HepG2 (cell line): ENCODE results near the gene EIF1AD. TPM values are rescaled to one million over a fixed set of nuclear protein-coding genes. Genes with fewer than 3 reads are reported as not detected.
A peak's percentile ranks its signal among the peaks of the same experiment; 100 is the strongest.

Source experiments
- AHR ChIP-seq: IDR thresholded peaks from 2 replicates; pipeline ENCODE4 v1.6.1; 2018; ENCODE audit warnings: missing genetic modification reagents, missing compliant biosample characterization
- ATAD3A ChIP-seq: sonication (generic); formaldehyde crosslinking; IDR thresholded peaks from 2 replicates; pipeline ENCODE4 v1.4.0; 2020; ENCODE audit warnings: missing genetic modification reagents
- FOXJ3 ChIP-seq: sonication (generic); formaldehyde crosslinking; IDR thresholded peaks from 2 replicates; pipeline ENCODE4 v1.4.0; 2020; ENCODE audit warnings: missing genetic modification reagents, mild to moderate bottlenecking, borderline replicate concordance
- HNRNPL ChIP-seq: fragments of 200-400 bp; formaldehyde crosslinking; IDR thresholded peaks from 2 replicates; pipeline ENCODE4 v1.6.1; 2017; ENCODE audit warnings: mild to moderate bottlenecking, low read depth, low read length
- MAFF ChIP-seq: IDR thresholded peaks from 2 replicates; pipeline ENCODE4 v1.6.1; 2011; ENCODE audit warnings: low read depth, low read length, improper control_type of control experiment
- MED1 ChIP-seq: sonication (generic); formaldehyde crosslinking; IDR thresholded peaks from 2 replicates; pipeline ENCODE4 v1.4.0; 2020; ENCODE audit warnings: missing genetic modification reagents
- PCBP1 ChIP-seq: fragments of 200-400 bp; formaldehyde crosslinking; IDR thresholded peaks from 2 replicates; pipeline ENCODE4 v1.6.1; 2017; ENCODE audit warnings: mild to moderate bottlenecking, low read depth, low read length, borderline replicate concordance
- PITX1 ChIP-seq: sonication (generic); formaldehyde crosslinking; IDR thresholded peaks from 2 replicates; pipeline ENCODE4 v1.5.1; 2020; ENCODE audit warnings: mild to moderate bottlenecking, missing genetic modification reagents
- POLR2A ChIP-seq, 2 experiments: IDR thresholded peaks; 2 replicates each; pipeline ENCODE4 v1.6.1; 2011; ENCODE audit warnings: low read depth in 2 of 2, low read length in 2 of 2, mild to moderate bottlenecking in 1 of 2, moderate library complexity in 1 of 2; ENCODE audit not compliant: insufficient read depth in 1 of 2
- RXRA ChIP-seq: sonication (generic); formaldehyde crosslinking; IDR thresholded peaks from 2 replicates; pipeline ENCODE4 v1.5.1; 2020; ENCODE audit warnings: missing genetic modification reagents
- SIN3A ChIP-seq: IDR thresholded peaks from 2 replicates; pipeline ENCODE4 v1.6.1; 2011; ENCODE audit warnings: low read depth, mild to moderate bottlenecking, control low read depth, low read length, borderline replicate concordance
- YEATS4 ChIP-seq: sonication (generic); formaldehyde crosslinking; IDR thresholded peaks from 2 replicates; pipeline ENCODE4 v1.4.0; 2020; ENCODE audit warnings: missing genetic modification reagents, borderline replicate concordance
- ZFAT ChIP-seq: sonication (generic); formaldehyde crosslinking; conservative IDR thresholded peaks from 2 replicates; pipeline ENCODE4 v1.8.1; 2023; ENCODE audit warnings: missing genetic modification reagents, inconsistent platforms
- ZFP36L1 ChIP-seq: sonication (generic); formaldehyde crosslinking; IDR thresholded peaks from 2 replicates; pipeline ENCODE4 v1.8.0; 2022; ENCODE audit warnings: mild to moderate bottlenecking, missing genetic modification reagents, moderate library complexity
- ZMYM4 ChIP-seq: sonication (generic); formaldehyde crosslinking; IDR thresholded peaks from 2 replicates; pipeline ENCODE4 v1.8.1; 2023; ENCODE audit warnings: mild to moderate bottlenecking, missing genetic modification reagents
- ZNF383 ChIP-seq: sonication (generic); formaldehyde crosslinking; IDR thresholded peaks from 2 replicates; pipeline ENCODE4 v1.4.0; 2020; ENCODE audit warnings: missing genetic modification reagents, mild to moderate bottlenecking, borderline replicate concordance
- ZNF556 ChIP-seq: sonication (generic); formaldehyde crosslinking; IDR thresholded peaks from 2 replicates; pipeline ENCODE4 v1.4.0; 2020; ENCODE audit warnings: mild to moderate bottlenecking, missing genetic modification reagents, borderline replicate concordance
- ZNF749 ChIP-seq: sonication (generic); formaldehyde crosslinking; IDR thresholded peaks from 2 replicates; pipeline ENCODE4 v1.8.0; 2022; ENCODE audit warnings: mild to moderate bottlenecking, missing genetic modification reagents, moderate library complexity, borderline replicate concordance
- ZNF788 ChIP-seq: sonication (generic); formaldehyde crosslinking; IDR thresholded peaks from 2 replicates; pipeline ENCODE4 v1.5.0; 2020; ENCODE audit warnings: mild to moderate bottlenecking, missing genetic modification reagents, borderline replicate concordance
- polyA plus RNA-seq, 8 experiments: library from polyadenylated mRNA; depleted of rRNA in 3 of 8; stranded (reverse) in 7 of 8; unstranded in 1 of 8; fragments of >200 nt; fragmentation: Illumina TruSeq in 4 of 8; extraction: Trizol in 4 of 8; gene quantifications; 2 replicates each; pipeline versions ENCODE4 v1.2.1 to v1.2.3, GENCODE V29; 2011 to 2016; ENCODE audit warnings: low read depth in 4 of 8, missing spikeins in 1 of 8, mixed read lengths in 1 of 8; ENCODE audit not compliant: insufficient read depth in 1 of 8
- total RNA-seq, 5 experiments: library from RNA; depleted of rRNA; stranded (reverse); fragments of >200 nt; fragmentation: Illumina TruSeq; extraction: Trizol; gene quantifications; 2 replicates each; pipeline ENCODE4 v1.2.3, GENCODE V29; 2016; ENCODE audit warnings: low read depth in 1 of 5
- TF ChIP-seq, protein P1 (sequence below): sonication (generic); formaldehyde crosslinking; conservative IDR thresholded peaks from 2 replicates; pipeline ENCODE4 v1.4.0; 2020; ENCODE audit warnings: missing genetic modification reagents
- TF ChIP-seq, protein P2 (sequence below): sonication (generic); formaldehyde crosslinking; IDR thresholded peaks from 2 replicates; pipeline ENCODE4 v1.8.0; 2022; ENCODE audit warnings: missing genetic modification reagents, low read depth, mild to moderate bottlenecking, borderline replicate concordance
- TF ChIP-seq, protein P3 (sequence below): sonication (generic); formaldehyde crosslinking; IDR thresholded peaks from 2 replicates; pipeline ENCODE4 v1.5.1; 2020; ENCODE audit warnings: missing genetic modification reagents, mild to moderate bottlenecking, borderline replicate concordance
- TF ChIP-seq, protein P4 (sequence below): sonication (generic); formaldehyde crosslinking; IDR thresholded peaks from 2 replicates; pipeline ENCODE4 v1.4.0; 2020; ENCODE audit warnings: mild to moderate bottlenecking, missing genetic modification reagents
- TF ChIP-seq, protein P5 (sequence below): sonication (generic); formaldehyde crosslinking; IDR thresholded peaks from 2 replicates; pipeline ENCODE4 v1.8.0; 2022; ENCODE audit warnings: mild to moderate bottlenecking, missing genetic modification reagents
- TF ChIP-seq, protein P6 (sequence below), 2 experiments: fragments of 450-650 bp in 1 of 2; sonication (generic) in 1 of 2; formaldehyde crosslinking; IDR thresholded peaks; 2 replicates each; pipeline versions ENCODE4 v1.5.0 to v1.8.0; 2020 to 2022; ENCODE audit warnings: mild to moderate bottlenecking in 1 of 2, missing genetic modification reagents in 1 of 2

The EIF1AD gene
- total and polyA plus RNA-seq, 2 of the 13 experiments (the other 11 are each of a cell fraction or from before 2014, with no cell fraction given): 18.2 to 30.8 TPM

DNA sequence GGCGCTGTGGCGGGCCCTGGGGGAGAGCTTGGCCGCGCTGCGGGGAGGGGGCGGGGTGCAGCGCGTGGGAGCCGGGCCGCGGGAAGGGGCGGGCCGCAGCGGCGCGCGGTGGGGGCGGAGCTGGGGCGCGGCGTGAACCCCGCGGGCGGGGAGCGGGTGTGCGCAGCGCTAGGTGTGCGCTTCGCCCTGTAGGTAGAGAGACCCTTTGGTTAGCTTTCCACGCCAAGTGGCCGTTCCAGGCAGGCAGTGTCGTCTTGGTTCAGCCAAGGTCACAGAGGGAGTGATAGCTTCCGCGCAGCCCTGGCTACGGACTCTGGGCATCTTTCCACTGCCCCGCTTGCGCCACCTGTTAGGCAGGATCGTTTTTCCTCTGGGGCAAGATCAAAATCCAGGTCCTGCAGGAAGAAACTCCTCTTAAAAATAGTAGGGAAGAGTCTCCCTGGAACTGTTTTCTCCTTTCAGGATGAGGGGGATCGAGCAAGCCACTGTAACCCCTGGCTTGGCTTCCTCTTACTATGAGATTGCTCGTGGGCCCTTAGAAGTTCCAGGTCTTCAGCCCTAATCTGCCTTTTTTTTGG lies 780 bp upstream of the EIF1AD start (continued):
- TF ChIP-seq, protein P1, sequence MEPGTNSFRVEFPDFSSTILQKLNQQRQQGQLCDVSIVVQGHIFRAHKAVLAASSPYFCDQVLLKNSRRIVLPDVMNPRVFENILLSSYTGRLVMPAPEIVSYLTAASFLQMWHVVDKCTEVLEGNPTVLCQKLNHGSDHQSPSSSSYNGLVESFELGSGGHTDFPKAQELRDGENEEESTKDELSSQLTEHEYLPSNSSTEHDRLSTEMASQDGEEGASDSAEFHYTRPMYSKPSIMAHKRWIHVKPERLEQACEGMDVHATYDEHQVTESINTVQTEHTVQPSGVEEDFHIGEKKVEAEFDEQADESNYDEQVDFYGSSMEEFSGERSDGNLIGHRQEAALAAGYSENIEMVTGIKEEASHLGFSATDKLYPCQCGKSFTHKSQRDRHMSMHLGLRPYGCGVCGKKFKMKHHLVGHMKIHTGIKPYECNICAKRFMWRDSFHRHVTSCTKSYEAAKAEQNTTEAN (CRISPR knock-in tag): no peak
- TF ChIP-seq ZMYM4: no peak
- TF ChIP-seq, protein P2, sequence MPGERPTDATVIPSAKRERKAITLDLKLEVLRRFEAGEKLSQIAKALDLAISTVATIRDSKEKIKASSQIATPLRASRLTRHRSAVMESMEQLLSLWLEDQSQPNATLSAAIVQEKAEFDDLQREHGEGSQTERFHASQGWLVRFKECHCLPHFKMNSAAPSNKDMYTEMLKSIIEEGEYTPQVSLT: no peak
- no peak for TF ChIP-seq AHR (CRISPR knock-in tag)
- peak; percentile 14; the same call in 1 of the 2 replicates for TF ChIP-seq SIN3A
- no peak for TF ChIP-seq ZFAT (CRISPR knock-in tag)
- no peak for TF ChIP-seq RXRA
- TF ChIP-seq ZNF788: 0 out of 2 replicates have a peak, but pooled peaks have one; percentile 41
- TF ChIP-seq ZFP36L1 (CRISPR knock-in tag): no peak
- TF ChIP-seq PITX1 (CRISPR knock-in tag): no peak
- peak in 1 of 2 experiments; percentile 76; a peak in 3 of 4 replicates for TF ChIP-seq POLR2A (IDR thresholded peaks at IDR 0.05; ENCODE audit: insufficient read depth in 1 of 2, low read depth in 2 of 2, low read length in 2 of 2)
- TF ChIP-seq ATAD3A: no peak
- TF ChIP-seq YEATS4 (CRISPR knock-in tag): no peak
- no peak for TF ChIP-seq HNRNPL
- no peak for TF ChIP-seq PCBP1
- TF ChIP-seq, protein P3, sequence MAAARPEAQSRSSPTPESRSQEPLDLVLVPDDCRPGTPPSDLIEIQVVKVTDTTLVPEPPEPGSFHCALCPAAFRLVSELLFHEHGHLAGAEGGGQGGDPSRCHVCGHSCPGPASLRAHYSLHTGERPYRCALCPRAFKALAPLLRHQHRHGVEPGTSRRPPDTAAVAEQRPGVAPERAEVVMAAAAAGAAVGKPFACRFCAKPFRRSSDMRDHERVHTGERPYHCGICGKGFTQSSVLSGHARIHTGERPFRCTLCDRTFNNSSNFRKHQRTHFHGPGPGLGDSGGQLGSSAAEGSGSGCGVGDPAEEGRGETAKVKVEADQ (CRISPR knock-in tag): no peak
- no peak for TF ChIP-seq ZNF556
- no peak for TF ChIP-seq ZNF383
- TF ChIP-seq, protein P4, sequence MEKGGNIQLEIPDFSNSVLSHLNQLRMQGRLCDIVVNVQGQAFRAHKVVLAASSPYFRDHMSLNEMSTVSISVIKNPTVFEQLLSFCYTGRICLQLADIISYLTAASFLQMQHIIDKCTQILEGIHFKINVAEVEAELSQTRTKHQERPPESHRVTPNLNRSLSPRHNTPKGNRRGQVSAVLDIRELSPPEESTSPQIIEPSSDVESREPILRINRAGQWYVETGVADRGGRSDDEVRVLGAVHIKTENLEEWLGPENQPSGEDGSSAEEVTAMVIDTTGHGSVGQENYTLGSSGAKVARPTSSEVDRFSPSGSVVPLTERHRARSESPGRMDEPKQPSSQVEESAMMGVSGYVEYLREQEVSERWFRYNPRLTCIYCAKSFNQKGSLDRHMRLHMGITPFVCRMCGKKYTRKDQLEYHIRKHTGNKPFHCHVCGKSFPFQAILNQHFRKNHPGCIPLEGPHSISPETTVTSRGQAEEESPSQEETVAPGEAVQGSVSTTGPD (CRISPR knock-in tag): no peak
- 0 out of 2 replicates have a peak, but pooled peaks have one; percentile 15 for TF ChIP-seq FOXJ3 (CRISPR knock-in tag)
- no peak for TF ChIP-seq MAFF
- TF ChIP-seq ZNF749 (CRISPR knock-in tag): no peak; the same call in 1 of the 2 replicates
- TF ChIP-seq, protein P5, sequence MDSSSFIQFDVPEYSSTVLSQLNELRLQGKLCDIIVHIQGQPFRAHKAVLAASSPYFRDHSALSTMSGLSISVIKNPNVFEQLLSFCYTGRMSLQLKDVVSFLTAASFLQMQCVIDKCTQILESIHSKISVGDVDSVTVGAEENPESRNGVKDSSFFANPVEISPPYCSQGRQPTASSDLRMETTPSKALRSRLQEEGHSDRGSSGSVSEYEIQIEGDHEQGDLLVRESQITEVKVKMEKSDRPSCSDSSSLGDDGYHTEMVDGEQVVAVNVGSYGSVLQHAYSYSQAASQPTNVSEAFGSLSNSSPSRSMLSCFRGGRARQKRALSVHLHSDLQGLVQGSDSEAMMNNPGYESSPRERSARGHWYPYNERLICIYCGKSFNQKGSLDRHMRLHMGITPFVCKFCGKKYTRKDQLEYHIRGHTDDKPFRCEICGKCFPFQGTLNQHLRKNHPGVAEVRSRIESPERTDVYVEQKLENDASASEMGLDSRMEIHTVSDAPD (CRISPR knock-in tag): no peak
- TF ChIP-seq, protein P6, sequence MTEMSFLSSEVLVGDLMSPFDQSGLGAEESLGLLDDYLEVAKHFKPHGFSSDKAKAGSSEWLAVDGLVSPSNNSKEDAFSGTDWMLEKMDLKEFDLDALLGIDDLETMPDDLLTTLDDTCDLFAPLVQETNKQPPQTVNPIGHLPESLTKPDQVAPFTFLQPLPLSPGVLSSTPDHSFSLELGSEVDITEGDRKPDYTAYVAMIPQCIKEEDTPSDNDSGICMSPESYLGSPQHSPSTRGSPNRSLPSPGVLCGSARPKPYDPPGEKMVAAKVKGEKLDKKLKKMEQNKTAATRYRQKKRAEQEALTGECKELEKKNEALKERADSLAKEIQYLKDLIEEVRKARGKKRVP (CRISPR knock-in tag; IDR thresholded peaks at IDR 0.05): no peak
- TF ChIP-seq MED1: 0 out of 2 replicates have a peak, but pooled peaks have one; percentile 14
